IMR-90 (cell line): ENCODE measurements around the gene NUAK1. TPM values are rescaled to one million over a fixed set of nuclear protein-coding genes. Genes with fewer than 3 reads are reported as not detected.

ENCODE experiments used
- ATAC-seq: fragments of 200-7000 bp; cut with Tn5 transposase; 2 replicates; pipeline ENCODE4 v1.9.1; 2020; ENCODE audit warnings: low read depth, mild to moderate bottlenecking, moderate library complexity
- BruUV-seq: library from RNA; stranded (reverse); fragments of 400-500 nt; replicated peaks from 2 replicates; lab custom pipeline; 2021; lab: Mats Ljungman, UMichigan
- CTCF ChIA-PET: fragments of 300-600 bp; formaldehyde crosslinking; extraction: SDS; loops from one replicate; lab custom pipeline; 2021; ENCODE audit warnings: antibody characterized with exemption; lab: Yijun Ruan, JAX
- POLR2A ChIA-PET: fragments of 300-600 bp; sonication (Branson Sonifier 250); formaldehyde crosslinking; loops from one replicate; lab custom pipeline; 2022; ENCODE audit warnings: antibody characterized with exemption; ENCODE audit not compliant: unreplicated experiment; lab: Charles Lee
- DNase-seq: peaks from one replicate; pipeline ENCODE4 v3.0.0; 2013
- H2AFZ ChIP-seq: replicated peaks from 2 replicates; pipeline ENCODE3; 2013; ENCODE audit warnings: low read length, mild to moderate bottlenecking; ENCODE audit not compliant: poor library complexity
- H2AK5ac ChIP-seq: 2 replicates; pipeline ENCODE4 v1.6.1; 2013; ENCODE audit warnings: low read depth, low read length, inconsistent platforms
- H2AK9ac ChIP-seq: replicated peaks from 2 replicates; pipeline ENCODE3; 2013; ENCODE audit warnings: mild to moderate bottlenecking, low read depth, low read length, moderate library complexity; ENCODE audit not compliant: poor library complexity
- H2BK120ac ChIP-seq: 2 replicates; pipeline ENCODE4 v1.6.1; 2013; ENCODE audit warnings: low read depth, low read length, inconsistent platforms
- H2BK15ac ChIP-seq: 3 replicates; pipeline ENCODE4 v1.6.1; 2013; ENCODE audit warnings: low read depth, low read length, inconsistent platforms
- H2BK20ac ChIP-seq: 2 replicates; pipeline ENCODE4 v1.6.1; 2013; ENCODE audit warnings: low read depth, mild to moderate bottlenecking, inconsistent platforms, low read length, moderate library complexity
- H2BK5ac ChIP-seq: 2 replicates; pipeline ENCODE4 v1.6.1; 2013; ENCODE audit warnings: mild to moderate bottlenecking, low read depth, low read length, inconsistent platforms; ENCODE audit not compliant: poor library complexity, severe bottlenecking
- H3K14ac ChIP-seq: replicated peaks from 2 replicates; pipeline ENCODE4 v1.6.1; 2013; ENCODE audit warnings: low read depth, low read length, inconsistent platforms
- H3K18ac ChIP-seq: 2 replicates; pipeline ENCODE4 v1.6.1; 2013; ENCODE audit warnings: low read depth, low read length, control low read depth
- H3K23ac ChIP-seq: 2 replicates; pipeline ENCODE4 v1.6.1; 2013; ENCODE audit warnings: low read depth, low read length, inconsistent platforms
- H3K27ac ChIP-seq: 2 replicates; pipeline ENCODE4 v1.5.1; 2013; ENCODE audit warnings: mild to moderate bottlenecking, control low read depth, low read length; ENCODE audit not compliant: insufficient read depth
- H3K27me3 ChIP-seq: 2 replicates; pipeline ENCODE4 v1.6.1; 2013; ENCODE audit warnings: low read length; ENCODE audit not compliant: control insufficient read depth, insufficient read depth
- H3K36me3 ChIP-seq: 2 replicates; pipeline ENCODE4 v1.6.1; 2013; ENCODE audit warnings: low read length, mixed read lengths; ENCODE audit not compliant: control insufficient read depth, insufficient read depth
- H3K4ac ChIP-seq: 2 replicates; pipeline ENCODE4 v1.6.1; 2013; ENCODE audit warnings: low read depth, low read length, inconsistent platforms
- H3K4me1 ChIP-seq: 2 replicates; pipeline ENCODE4 v1.6.1; 2013; ENCODE audit warnings: low read length, mixed read lengths; ENCODE audit not compliant: control insufficient read depth, insufficient read depth
- H3K4me2 ChIP-seq: 2 replicates; pipeline ENCODE4 v1.6.1; 2013; ENCODE audit warnings: low read depth, mild to moderate bottlenecking, control low read depth, low read length, moderate library complexity
- H3K4me3 ChIP-seq: 2 replicates; pipeline ENCODE4 v1.5.1; 2013; ENCODE audit warnings: low read depth, mild to moderate bottlenecking, control low read depth, low read length, moderate library complexity; ENCODE audit not compliant: insufficient read depth
- H3K56ac ChIP-seq: 2 replicates; pipeline ENCODE4 v1.6.1; 2013; ENCODE audit warnings: low read length, inconsistent platforms; ENCODE audit not compliant: insufficient read depth; ENCODE audit errors: extremely low read depth
- H3K79me1 ChIP-seq, 2 experiments: 2 replicates each; pipeline ENCODE4 v1.6.1; 2013; ENCODE audit warnings: low read length in 2 of 2, inconsistent platforms in 1 of 2, low read depth in 1 of 2
- H3K9ac ChIP-seq: 2 replicates; pipeline ENCODE4 v1.6.1; 2013; ENCODE audit warnings: low read depth, low read length, control low read depth
- H3K9me1 ChIP-seq: 2 replicates; pipeline ENCODE4 v1.6.1; 2013; ENCODE audit warnings: low read length, inconsistent platforms; ENCODE audit not compliant: insufficient read depth
- H3K9me3 ChIP-seq: 2 replicates; pipeline ENCODE4 v1.6.1; 2013; ENCODE audit warnings: low read length; ENCODE audit not compliant: control insufficient read depth, insufficient read depth
- H4K20me1 ChIP-seq: 2 replicates; pipeline ENCODE4 v1.6.1; 2013; ENCODE audit warnings: low read length, inconsistent platforms; ENCODE audit not compliant: insufficient read depth
- H4K5ac ChIP-seq: 2 replicates; pipeline ENCODE4 v1.6.1; 2013; ENCODE audit warnings: mild to moderate bottlenecking, low read depth, low read length, control low read depth
- H4K8ac ChIP-seq, 2 experiments: 2 replicates each; pipeline ENCODE4 v1.6.1; 2013; ENCODE audit warnings: low read depth in 2 of 2, low read length in 2 of 2, control low read depth in 1 of 2, inconsistent platforms in 1 of 2
- H4K91ac ChIP-seq: 2 replicates; pipeline ENCODE4 v1.6.1; 2013; ENCODE audit warnings: low read depth, low read length, inconsistent platforms; ENCODE audit not compliant: insufficient read depth
- BHLHE40 ChIP-seq: fragments of 150-350 bp; IDR thresholded peaks from 2 replicates; pipeline ENCODE4 v1.6.1; 2016; ENCODE audit warnings: mild to moderate bottlenecking, low read depth, low read length
- MAFK ChIP-seq: IDR thresholded peaks from 2 replicates; pipeline ENCODE4 v1.6.1; 2012; ENCODE audit warnings: low read depth, low read length, improper control_type of control experiment
- NFE2L2 ChIP-seq: fragments of 150-350 bp; IDR thresholded peaks from 2 replicates; pipeline ENCODE4 v1.6.1; 2016; ENCODE audit warnings: low read depth, mild to moderate bottlenecking, low read length
- POLR2A ChIP-seq: IDR thresholded peaks from 2 replicates; pipeline ENCODE4 v1.6.1; 2012; ENCODE audit warnings: mild to moderate bottlenecking, low read depth, low read length
- RAD21 ChIP-seq: IDR thresholded peaks from 2 replicates; pipeline ENCODE4 v1.6.1; 2012; ENCODE audit warnings: low read length, improper control_type of control experiment
- RCOR1 ChIP-seq: IDR thresholded peaks from 2 replicates; pipeline ENCODE4 v1.6.1; 2012; ENCODE audit warnings: mild to moderate bottlenecking, low read length, improper control_type of control experiment; ENCODE audit not compliant: insufficient replicate concordance
- WGBS, 2 experiments: methylation state at CpG; one replicate each; pipeline versions ENCODE4 v1.1.5 to v1.1.7; 2013; ENCODE audit warnings: missing lambda C conversion rate in 2 of 2; ENCODE audit not compliant: insufficient read length in 1 of 2; ENCODE audit errors: extremely low coverage in 2 of 2; 5-methylcytosine and 5-hydroxymethylcytosine counted together
- dilution Hi-C: fragments of 300-500 bp; cut with HindIII; formaldehyde crosslinking; loops from one replicate; pipeline ENCODE4 v1.14.3; 2018; ENCODE audit warnings: low sequenced_read_pairs; ENCODE audit not compliant: unreplicated experiment
- in situ Hi-C: fragments of 300-500 bp; cut with MboI; formaldehyde crosslinking; loops from 3 replicates; pipeline ENCODE4 v1.14.3; 2019; ENCODE audit warnings: low sequenced_read_pairs, inconsistent platforms, mixed read lengths
- intact Hi-C: fragments of 100-400 bp; cut with micrococcal nuclease; formaldehyde crosslinking; loops from 2 replicates; pipeline ENCODE4 v1.10.0; 2022
- polyA plus RNA-seq, 3 experiments: library from polyadenylated mRNA; depleted of rRNA; stranded (reverse); fragments of >200 nt; gene quantifications; 2 replicates each; pipeline ENCODE4 v1.2.3, GENCODE V29; 2012; ENCODE audit warnings: low replicate concordance in 1 of 3
- total RNA-seq: library from RNA; depleted of rRNA; stranded (reverse); fragments of >200 nt; gene quantifications from 2 replicates; pipeline ENCODE4 v1.2.3, GENCODE V29; 2012

The NUAK1 gene
- total and polyA plus RNA-seq, 2 of the 4 experiments (the other 2 are of a cell fraction): 4.8 to 8.8 TPM

DNA sequence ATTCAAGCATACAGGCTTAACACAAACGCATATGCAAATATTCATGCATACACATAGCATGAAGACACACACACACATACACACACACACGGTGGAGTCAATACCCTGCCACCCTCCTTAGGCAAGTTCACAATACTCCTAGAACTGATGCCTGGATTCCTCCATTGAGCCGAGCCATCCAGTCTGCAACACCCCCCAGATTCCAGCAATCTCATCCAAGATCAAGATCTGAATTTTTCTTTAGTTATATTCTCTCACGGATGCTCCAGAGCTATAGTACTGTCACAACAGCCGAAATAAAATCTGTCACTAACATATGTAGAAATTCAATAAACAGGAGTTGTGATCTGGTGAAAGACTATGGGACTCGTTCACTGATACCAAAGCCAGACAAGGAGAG lies 110.8 kb downstream of the NUAK1 start (continued):
- TF ChIP-seq RCOR1: no peak
- no peak for TF ChIP-seq NFE2L2

DNA sequence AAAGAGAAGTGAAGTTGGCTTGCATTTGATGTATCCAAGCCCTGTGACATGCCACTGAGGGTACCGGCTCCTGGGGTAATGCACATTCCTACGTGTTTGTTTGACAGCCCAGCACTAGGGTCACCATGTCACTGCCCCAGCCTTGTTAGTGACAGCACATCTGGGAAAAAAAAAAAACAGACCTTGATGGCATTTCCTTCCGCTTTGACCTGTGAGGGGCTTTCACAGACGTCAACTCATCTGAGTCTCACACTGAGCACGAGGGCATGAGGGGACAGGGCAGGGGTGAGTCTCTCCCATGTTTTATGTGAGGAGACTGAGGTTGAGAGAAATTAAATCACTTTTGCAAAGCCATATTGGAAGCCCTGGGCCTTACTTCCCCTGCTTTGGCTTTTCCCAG lies 111.5 kb downstream of the NUAK1 start:
- no peaks in the 10 kb centered on the region for H3K27me3 ChIP-seq
- no peaks in the 10 kb centered on the region for H3K9me3 ChIP-seq
- H3K9ac ChIP-seq: no peak overlapping the region
- in situ Hi-C loops (no loop called here), dilution Hi-C loops (no loop called here), intact Hi-C loops (no loop called here)
- peak overlapping the region; percentile 37 for H3K4ac ChIP-seq
- 0 out of 2 replicates have a peak overlapping the region, but pooled peaks have one; percentile 15 for H3K18ac ChIP-seq
- H3K79me1 ChIP-seq: no peaks in the 10 kb centered on the region; a peak in 1 of 4 replicates
- peak overlapping the region; percentile 80; the same call in 1 of the 2 replicates for H2AK5ac ChIP-seq
- WGBS, 2 experiments: 100% methylated on average over 1 of the region's 5 CpGs; no CpG with 5 or more reads in 1 of the 2 experiments
- peak overlapping the region; percentile 35; the same call in 1 of the 2 replicates for H2BK120ac ChIP-seq
- H3K27ac ChIP-seq: no peak overlapping the region
- H4K8ac ChIP-seq: no peak overlapping the region; a peak in 1 of 4 replicates
- no peak overlapping the region for H4K5ac ChIP-seq
- peak overlapping the region; percentile 75 for H3K14ac ChIP-seq
- no peak for ATAC-seq
- H2BK15ac ChIP-seq: peak overlapping the region; percentile 63; the same call in 1 of the 3 replicates
- peak overlapping the region; percentile 69; the same call in 1 of the 2 replicates for H2BK20ac ChIP-seq
- peaks cover 11% of the 10 kb centered on the region for H3K9me1 ChIP-seq
- H3K4me2 ChIP-seq: no peak overlapping the region
- ChIA-PET CTCF (no interaction called here), POLR2A (no interaction called here)
- H3K36me3 ChIP-seq: no peaks in the 10 kb centered on the region
- DNase-seq: no peak
- H2BK5ac ChIP-seq: no peak overlapping the region
- H2AFZ ChIP-seq: no peak overlapping the region
- H3K4me3 ChIP-seq: no peak overlapping the region
- no peaks in the 10 kb centered on the region for H4K20me1 ChIP-seq
- H2AK9ac ChIP-seq: no peak overlapping the region
- H4K91ac ChIP-seq: peak overlapping the region; percentile 49
- peak overlapping the region; percentile 11; the same call in 1 of the 2 replicates for H3K23ac ChIP-seq
- no peak overlapping the region for H3K56ac ChIP-seq
- BruUV-seq: no TSS peak
- peaks cover 10% of the 10 kb centered on the region for H3K4me1 ChIP-seq
- no peak for TF ChIP-seq MAFK
- TF ChIP-seq NFE2L2: no peak
- TF ChIP-seq RAD21: no peak
- no peak for TF ChIP-seq BHLHE40
- no peak for TF ChIP-seq POLR2A
